GM23338 (cell line): Measurements from ENCODE around the gene MAP3K7CL. TPM values are rescaled to one million over a fixed set of nuclear protein-coding genes. Genes with fewer than 3 reads are reported as not detected.

Experiments used
- ATAC-seq: fragments of 200-7000 bp; cut with Tn5 transposase; 3 replicates; pipeline ENCODE4 v1.9.1; 2020
- DNase-seq: peaks from one replicate; pipeline ENCODE4 v3.0.0-alpha.2; 2015; ENCODE audit warnings: low spot score
- H2AFZ ChIP-seq: fragments of 200-600 bp; sonication (generic); 2 replicates; pipeline ENCODE4 v1.8.0; 2016; ENCODE audit warnings: antibody characterized with exemption, mild to moderate bottlenecking, moderate library complexity
- H3F3A ChIP-seq: fragments of 200-600 bp; sonication (generic); replicated peaks from 2 replicates; pipeline ENCODE4 v1.8.0; 2017; ENCODE audit warnings: antibody characterized with exemption, mixed run types, low read depth
- H3K27ac ChIP-seq: fragments of 200-600 bp; sonication (generic); 2 replicates; pipeline ENCODE4 v1.6.1; 2016; ENCODE audit warnings: low read depth
- H3K27me3 ChIP-seq: fragments of 200-600 bp; sonication (generic); 2 replicates; pipeline ENCODE4 v1.8.0; 2016; ENCODE audit warnings: mild to moderate bottlenecking, mixed run types, moderate library complexity; ENCODE audit not compliant: insufficient read depth
- H3K36me3 ChIP-seq: fragments of 200-600 bp; sonication (generic); 2 replicates; pipeline ENCODE4 v1.8.0; 2016; ENCODE audit warnings: mild to moderate bottlenecking; ENCODE audit not compliant: insufficient read depth
- H3K4me1 ChIP-seq: fragments of 200-600 bp; sonication (generic); 2 replicates; pipeline ENCODE4 v1.8.0; 2016; ENCODE audit warnings: mild to moderate bottlenecking, moderate library complexity; ENCODE audit not compliant: insufficient read depth
- H3K4me2 ChIP-seq: fragments of 200-600 bp; sonication (generic); 2 replicates; pipeline ENCODE4 v1.7.1; 2017; ENCODE audit warnings: mixed run types
- H3K4me3 ChIP-seq: fragments of 200-600 bp; sonication (generic); 2 replicates; pipeline ENCODE4 v1.6.1; 2016; ENCODE audit warnings: mixed run types
- H3K79me2 ChIP-seq: fragments of 200-600 bp; sonication (generic); replicated peaks from 2 replicates; pipeline ENCODE4 v1.8.0; 2017; ENCODE audit warnings: mild to moderate bottlenecking; ENCODE audit not compliant: insufficient read depth
- H3K9me2 ChIP-seq: fragments of 200-600 bp; sonication (generic); 2 replicates; pipeline ENCODE4 v1.8.0; 2017; ENCODE audit not compliant: insufficient read depth
- H4K20me1 ChIP-seq: fragments of 200-600 bp; sonication (generic); replicated peaks from 2 replicates; pipeline ENCODE4 v1.8.0; 2017; ENCODE audit warnings: mild to moderate bottlenecking; ENCODE audit not compliant: insufficient read depth
- H3K27ac Mint-ChIP-seq: 2 replicates; pipeline ENCODE4 v1.8.0; 2020; ENCODE audit warnings: inconsistent platforms, mild to moderate bottlenecking, moderate library complexity, mixed read lengths
- H3K27me3 Mint-ChIP-seq: 3 replicates; pipeline ENCODE4 v1.8.0; 2022; ENCODE audit warnings: low read depth, mild to moderate bottlenecking, moderate library complexity, mixed read lengths, inconsistent platforms; ENCODE audit not compliant: insufficient read depth, poor library complexity
- H3K36me3 Mint-ChIP-seq: 3 replicates; pipeline ENCODE4 v1.8.0; 2021; ENCODE audit warnings: low read depth, mild to moderate bottlenecking, inconsistent platforms, moderate library complexity, mixed read lengths
- H3K4me1 Mint-ChIP-seq: 3 replicates; pipeline ENCODE4 v1.8.0; 2020; ENCODE audit warnings: mild to moderate bottlenecking, inconsistent platforms, mixed read lengths
- H3K4me3 Mint-ChIP-seq: 3 replicates; pipeline ENCODE4 v1.8.0; 2021; ENCODE audit warnings: moderate library complexity, mild to moderate bottlenecking, inconsistent platforms, mixed read lengths
- H3K9me3 Mint-ChIP-seq: 3 replicates; pipeline ENCODE4 v1.8.0; 2020; ENCODE audit warnings: moderate library complexity, mild to moderate bottlenecking, inconsistent platforms, mixed read lengths
- CREB1 ChIP-seq: fragments of 250-450 bp; sonication (Bioruptor Pico); IDR thresholded peaks from 2 replicates; pipeline ENCODE4 v1.5.0; 2020; ENCODE audit warnings: low read depth, mild to moderate bottlenecking, moderate library complexity
- EZH2 ChIP-seq: fragments of 200-600 bp; sonication (generic); IDR thresholded peaks from one replicate; pipeline ENCODE4 v1.8.0; 2017; ENCODE audit warnings: antibody characterized with exemption, mild to moderate bottlenecking, low read depth; ENCODE audit not compliant: unreplicated experiment
- EZH2phosphoT487 ChIP-seq: fragments of 200-600 bp; sonication (generic); IDR thresholded peaks from one replicate; pipeline ENCODE4 v1.8.1; 2018; ENCODE audit warnings: antibody characterized with exemption; ENCODE audit not compliant: unreplicated experiment
- JUNB ChIP-seq: IDR thresholded peaks from one replicate; pipeline ENCODE4 v1.6.1; 2016; ENCODE audit warnings: antibody characterized with exemption; ENCODE audit not compliant: unreplicated experiment
- NANOG ChIP-seq: IDR thresholded peaks from 2 replicates; pipeline ENCODE4 v1.6.1; 2016; ENCODE audit warnings: antibody characterized with exemption, borderline replicate concordance
- POLR2AphosphoS5 ChIP-seq: IDR thresholded peaks from 2 replicates; pipeline ENCODE4 v1.6.1; 2016; ENCODE audit warnings: antibody characterized with exemption, low read depth
- STAT1 ChIP-seq: IDR thresholded peaks from one replicate; pipeline ENCODE4 v1.6.1; 2016; ENCODE audit warnings: antibody characterized with exemption; ENCODE audit not compliant: unreplicated experiment
- ZNF114 ChIP-seq: fragments of 250-450 bp; sonication (Bioruptor Pico); IDR thresholded peaks from 2 replicates; pipeline ENCODE4 v1.5.0; 2020; ENCODE audit warnings: mild to moderate bottlenecking, moderate library complexity
- ZNF331 ChIP-seq: fragments of 250-450 bp; sonication (Bioruptor Pico); IDR thresholded peaks from 2 replicates; pipeline ENCODE4 v1.5.0; 2020; ENCODE audit warnings: low read depth, mild to moderate bottlenecking, moderate library complexity
- polyA plus RNA-seq: library from polyadenylated mRNA; unstranded; fragments of >200 nt; fragmentation: Nextera tagmentation; extraction: Ambion mirVana; gene quantifications from 2 replicates; pipeline ENCODE4 v1.2.1, GENCODE V29; 2016
- total RNA-seq: library from RNA; depleted of rRNA; stranded (reverse); fragments of >200 nt; shearing (Covaris generic); gene quantifications from 2 replicates; pipeline ENCODE4 v1.2.3, GENCODE V29; 2014
- TF ChIP-seq, protein P1 (sequence below), 2 experiments: fragments of 200-600 bp in 1 of 2; sonication (generic) in 1 of 2; conservative IDR thresholded peaks; 2 replicates each; pipeline versions ENCODE4 v1.5.1 to v1.6.1; 2016 to 2017; ENCODE audit warnings: antibody characterized with exemption in 2 of 2, low read depth in 2 of 2, mild to moderate bottlenecking in 2 of 2, moderate library complexity in 1 of 2
- TF ChIP-seq, protein P2 (sequence below): IDR thresholded peaks from one replicate; pipeline ENCODE4 v1.6.1; 2018; ENCODE audit warnings: antibody characterized with exemption; ENCODE audit not compliant: unreplicated experiment
- TF ChIP-seq, protein P3 (sequence below): fragments of 250-450 bp; sonication (Bioruptor Pico); IDR thresholded peaks from 2 replicates; pipeline ENCODE4 v1.5.0; 2020; ENCODE audit warnings: mild to moderate bottlenecking, moderate library complexity

Gene MAP3K7CL
- total and polyA plus RNA-seq, 2 experiments from 2014 or later = 2.4 to 3.6 TPM

DNA sequence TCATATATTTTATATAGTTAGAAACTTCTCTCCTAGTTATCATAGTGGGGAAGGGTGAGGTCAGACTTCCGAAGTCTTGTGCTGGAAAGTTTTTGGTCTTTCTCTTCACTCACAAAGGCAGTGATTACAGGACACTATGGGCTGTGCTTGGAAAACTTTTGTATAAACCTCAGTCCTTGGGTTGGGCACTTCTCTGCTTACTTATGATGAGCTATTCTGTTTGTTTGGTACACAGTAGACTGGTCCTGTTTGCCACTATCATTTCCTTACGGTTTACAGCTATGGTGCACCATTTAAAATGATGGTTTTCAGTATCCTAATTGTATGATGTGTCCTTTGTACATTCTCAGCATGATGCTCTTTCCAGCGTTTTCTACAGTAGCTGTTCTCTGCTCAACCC is 75.5 kb downstream of the MAP3K7CL start:
- Histone ChIP-seq H3K4me3 (no peak overlapping the region), H3K27me3 (no peaks in the 10 kb centered on the region), H3K27ac (no peak overlapping the region), H3K9me2 (no peaks in the 10 kb centered on the region), H3K4me1 (no peaks in the 10 kb centered on the region), H4K20me1 (no peaks in the 10 kb centered on the region), H3K79me2 (no peaks in the 10 kb centered on the region), H3F3A (no peaks in the 10 kb centered on the region), H2AFZ (no peak overlapping the region), H3K36me3 (no peaks in the 10 kb centered on the region), H3K4me2 (no peak overlapping the region)
- Mint-ChIP-seq H3K4me1 (no peaks in the 10 kb centered on the region), H3K36me3 (no peaks in the 10 kb centered on the region; the same call in 2 of the 3 replicates), H3K27ac (no peak overlapping the region), H3K4me3 (no peak overlapping the region), H3K9me3 (peaks cover 5% of the 10 kb centered on the region; the same call in 2 of the 3 replicates), H3K27me3 (no peaks in the 10 kb centered on the region)
- ATAC-seq (no peak), DNase-seq (no peak)
- TF ChIP-seq EZH2 (no peak), ZNF331 (CRISPR knock-in tag) (no peak), ZNF114 (CRISPR knock-in tag) (no peak), JUNB (no peak), STAT1 (no peak), EZH2phosphoT487 (no peak), NANOG (no peak), POLR2AphosphoS5 (no peak), CREB1 (no peak)
- TF ChIP-seq, protein P1, sequence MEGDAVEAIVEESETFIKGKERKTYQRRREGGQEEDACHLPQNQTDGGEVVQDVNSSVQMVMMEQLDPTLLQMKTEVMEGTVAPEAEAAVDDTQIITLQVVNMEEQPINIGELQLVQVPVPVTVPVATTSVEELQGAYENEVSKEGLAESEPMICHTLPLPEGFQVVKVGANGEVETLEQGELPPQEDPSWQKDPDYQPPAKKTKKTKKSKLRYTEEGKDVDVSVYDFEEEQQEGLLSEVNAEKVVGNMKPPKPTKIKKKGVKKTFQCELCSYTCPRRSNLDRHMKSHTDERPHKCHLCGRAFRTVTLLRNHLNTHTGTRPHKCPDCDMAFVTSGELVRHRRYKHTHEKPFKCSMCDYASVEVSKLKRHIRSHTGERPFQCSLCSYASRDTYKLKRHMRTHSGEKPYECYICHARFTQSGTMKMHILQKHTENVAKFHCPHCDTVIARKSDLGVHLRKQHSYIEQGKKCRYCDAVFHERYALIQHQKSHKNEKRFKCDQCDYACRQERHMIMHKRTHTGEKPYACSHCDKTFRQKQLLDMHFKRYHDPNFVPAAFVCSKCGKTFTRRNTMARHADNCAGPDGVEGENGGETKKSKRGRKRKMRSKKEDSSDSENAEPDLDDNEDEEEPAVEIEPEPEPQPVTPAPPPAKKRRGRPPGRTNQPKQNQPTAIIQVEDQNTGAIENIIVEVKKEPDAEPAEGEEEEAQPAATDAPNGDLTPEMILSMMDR (conservative IDR thresholded peaks at IDR 0.05; ENCODE audit: low read depth in 2 of 2) = no peak
- TF ChIP-seq, protein P2, sequence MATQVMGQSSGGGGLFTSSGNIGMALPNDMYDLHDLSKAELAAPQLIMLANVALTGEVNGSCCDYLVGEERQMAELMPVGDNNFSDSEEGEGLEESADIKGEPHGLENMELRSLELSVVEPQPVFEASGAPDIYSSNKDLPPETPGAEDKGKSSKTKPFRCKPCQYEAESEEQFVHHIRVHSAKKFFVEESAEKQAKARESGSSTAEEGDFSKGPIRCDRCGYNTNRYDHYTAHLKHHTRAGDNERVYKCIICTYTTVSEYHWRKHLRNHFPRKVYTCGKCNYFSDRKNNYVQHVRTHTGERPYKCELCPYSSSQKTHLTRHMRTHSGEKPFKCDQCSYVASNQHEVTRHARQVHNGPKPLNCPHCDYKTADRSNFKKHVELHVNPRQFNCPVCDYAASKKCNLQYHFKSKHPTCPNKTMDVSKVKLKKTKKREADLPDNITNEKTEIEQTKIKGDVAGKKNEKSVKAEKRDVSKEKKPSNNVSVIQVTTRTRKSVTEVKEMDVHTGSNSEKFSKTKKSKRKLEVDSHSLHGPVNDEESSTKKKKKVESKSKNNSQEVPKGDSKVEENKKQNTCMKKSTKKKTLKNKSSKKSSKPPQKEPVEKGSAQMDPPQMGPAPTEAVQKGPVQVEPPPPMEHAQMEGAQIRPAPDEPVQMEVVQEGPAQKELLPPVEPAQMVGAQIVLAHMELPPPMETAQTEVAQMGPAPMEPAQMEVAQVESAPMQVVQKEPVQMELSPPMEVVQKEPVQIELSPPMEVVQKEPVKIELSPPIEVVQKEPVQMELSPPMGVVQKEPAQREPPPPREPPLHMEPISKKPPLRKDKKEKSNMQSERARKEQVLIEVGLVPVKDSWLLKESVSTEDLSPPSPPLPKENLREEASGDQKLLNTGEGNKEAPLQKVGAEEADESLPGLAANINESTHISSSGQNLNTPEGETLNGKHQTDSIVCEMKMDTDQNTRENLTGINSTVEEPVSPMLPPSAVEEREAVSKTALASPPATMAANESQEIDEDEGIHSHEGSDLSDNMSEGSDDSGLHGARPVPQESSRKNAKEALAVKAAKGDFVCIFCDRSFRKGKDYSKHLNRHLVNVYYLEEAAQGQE = no peak

DNA sequence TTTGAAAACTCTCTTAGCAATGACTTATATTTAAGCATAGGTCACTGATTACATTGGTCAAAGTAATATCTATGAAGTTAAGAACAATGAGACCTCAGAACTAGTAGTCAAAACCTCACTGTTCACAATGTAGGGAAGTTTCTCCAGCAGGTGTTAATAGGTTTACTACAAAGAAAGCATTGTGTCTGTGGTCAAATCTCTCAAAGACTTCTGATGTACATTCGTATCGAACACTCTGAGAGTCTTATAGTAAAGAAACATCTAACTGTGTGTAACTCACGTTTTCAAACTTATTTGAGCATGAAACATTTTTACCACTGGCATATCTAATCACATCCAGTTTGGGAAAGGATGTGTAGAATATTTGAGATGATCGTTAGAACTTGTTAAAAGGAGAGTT is 76.0 kb downstream of the MAP3K7CL start:
- Histone ChIP-seq H3K27ac (no peak overlapping the region), H2AFZ (no peak overlapping the region; the same call in 1 of the 2 replicates), H3K4me2 (no peak overlapping the region), H3K4me1 (no peaks in the 10 kb centered on the region), H3K79me2 (no peaks in the 10 kb centered on the region), H3K9me2 (no peaks in the 10 kb centered on the region), H3K27me3 (no peaks in the 10 kb centered on the region), H4K20me1 (no peaks in the 10 kb centered on the region), H3K36me3 (no peaks in the 10 kb centered on the region), H3K4me3 (no peak overlapping the region), H3F3A (no peaks in the 10 kb centered on the region)
- DNase-seq (no peak), ATAC-seq (no peak)
- Mint-ChIP-seq H3K36me3 (no peaks in the 10 kb centered on the region), H3K9me3 (peaks cover 1% of the 10 kb centered on the region; the same call in 2 of the 3 replicates), H3K4me3 (no peak overlapping the region), H3K27me3 (no peaks in the 10 kb centered on the region), H3K4me1 (no peaks in the 10 kb centered on the region), H3K27ac (no peak overlapping the region)
- TF ChIP-seq EZH2 (no peak), JUNB (no peak), NANOG (no peak)
- TF ChIP-seq, protein P3, sequence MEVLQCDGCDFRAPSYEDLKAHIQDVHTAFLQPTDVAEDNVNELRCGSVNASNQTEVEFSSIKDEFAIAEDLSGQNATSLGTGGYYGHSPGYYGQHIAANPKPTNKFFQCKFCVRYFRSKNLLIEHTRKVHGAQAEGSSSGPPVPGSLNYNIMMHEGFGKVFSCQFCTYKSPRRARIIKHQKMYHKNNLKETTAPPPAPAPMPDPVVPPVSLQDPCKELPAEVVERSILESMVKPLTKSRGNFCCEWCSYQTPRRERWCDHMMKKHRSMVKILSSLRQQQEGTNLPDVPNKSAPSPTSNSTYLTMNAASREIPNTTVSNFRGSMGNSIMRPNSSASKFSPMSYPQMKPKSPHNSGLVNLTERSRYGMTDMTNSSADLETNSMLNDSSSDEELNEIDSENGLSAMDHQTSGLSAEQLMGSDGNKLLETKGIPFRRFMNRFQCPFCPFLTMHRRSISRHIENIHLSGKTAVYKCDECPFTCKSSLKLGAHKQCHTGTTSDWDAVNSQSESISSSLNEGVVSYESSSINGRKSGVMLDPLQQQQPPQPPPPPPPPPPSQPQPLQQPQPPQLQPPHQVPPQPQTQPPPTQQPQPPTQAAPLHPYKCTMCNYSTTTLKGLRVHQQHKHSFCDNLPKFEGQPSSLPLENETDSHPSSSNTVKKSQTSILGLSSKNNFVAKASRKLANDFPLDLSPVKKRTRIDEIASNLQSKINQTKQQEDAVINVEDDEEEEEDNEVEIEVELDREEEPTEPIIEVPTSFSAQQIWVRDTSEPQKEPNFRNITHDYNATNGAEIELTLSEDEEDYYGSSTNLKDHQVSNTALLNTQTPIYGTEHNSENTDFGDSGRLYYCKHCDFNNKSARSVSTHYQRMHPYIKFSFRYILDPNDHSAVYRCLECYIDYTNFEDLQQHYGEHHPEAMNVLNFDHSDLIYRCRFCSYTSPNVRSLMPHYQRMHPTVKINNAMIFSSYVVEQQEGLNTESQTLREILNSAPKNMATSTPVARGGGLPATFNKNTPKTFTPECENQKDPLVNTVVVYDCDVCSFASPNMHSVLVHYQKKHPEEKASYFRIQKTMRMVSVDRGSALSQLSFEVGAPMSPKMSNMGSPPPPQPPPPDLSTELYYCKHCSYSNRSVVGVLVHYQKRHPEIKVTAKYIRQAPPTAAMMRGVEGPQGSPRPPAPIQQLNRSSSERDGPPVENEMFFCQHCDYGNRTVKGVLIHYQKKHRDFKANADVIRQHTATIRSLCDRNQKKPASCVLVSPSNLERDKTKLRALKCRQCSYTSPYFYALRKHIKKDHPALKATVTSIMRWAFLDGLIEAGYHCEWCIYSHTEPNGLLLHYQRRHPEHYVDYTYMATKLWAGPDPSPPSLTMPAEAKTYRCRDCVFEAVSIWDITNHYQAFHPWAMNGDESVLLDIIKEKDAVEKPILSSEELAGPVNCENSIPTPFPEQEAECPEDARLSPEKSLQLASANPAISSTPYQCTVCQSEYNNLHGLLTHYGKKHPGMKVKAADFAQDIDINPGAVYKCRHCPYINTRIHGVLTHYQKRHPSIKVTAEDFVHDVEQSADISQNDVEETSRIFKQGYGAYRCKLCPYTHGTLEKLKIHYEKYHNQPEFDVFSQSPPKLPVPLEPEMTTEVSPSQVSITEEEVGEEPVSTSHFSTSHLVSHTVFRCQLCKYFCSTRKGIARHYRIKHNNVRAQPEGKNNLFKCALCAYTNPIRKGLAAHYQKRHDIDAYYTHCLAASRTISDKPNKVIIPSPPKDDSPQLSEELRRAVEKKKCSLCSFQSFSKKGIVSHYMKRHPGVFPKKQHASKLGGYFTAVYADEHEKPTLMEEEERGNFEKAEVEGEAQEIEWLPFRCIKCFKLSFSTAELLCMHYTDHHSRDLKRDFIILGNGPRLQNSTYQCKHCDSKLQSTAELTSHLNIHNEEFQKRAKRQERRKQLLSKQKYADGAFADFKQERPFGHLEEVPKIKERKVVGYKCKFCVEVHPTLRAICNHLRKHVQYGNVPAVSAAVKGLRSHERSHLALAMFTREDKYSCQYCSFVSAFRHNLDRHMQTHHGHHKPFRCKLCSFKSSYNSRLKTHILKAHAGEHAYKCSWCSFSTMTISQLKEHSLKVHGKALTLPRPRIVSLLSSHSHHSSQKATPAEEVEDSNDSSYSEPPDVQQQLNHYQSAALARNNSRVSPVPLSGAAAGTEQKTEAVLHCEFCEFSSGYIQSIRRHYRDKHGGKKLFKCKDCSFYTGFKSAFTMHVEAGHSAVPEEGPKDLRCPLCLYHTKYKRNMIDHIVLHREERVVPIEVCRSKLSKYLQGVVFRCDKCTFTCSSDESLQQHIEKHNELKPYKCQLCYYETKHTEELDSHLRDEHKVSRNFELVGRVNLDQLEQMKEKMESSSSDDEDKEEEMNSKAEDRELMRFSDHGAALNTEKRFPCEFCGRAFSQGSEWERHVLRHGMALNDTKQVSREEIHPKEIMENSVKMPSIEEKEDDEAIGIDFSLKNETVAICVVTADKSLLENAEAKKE (CRISPR knock-in tag) = no peak
